Measurements from ENCODE around the gene RNF207.

RNF207 gene, protein sequence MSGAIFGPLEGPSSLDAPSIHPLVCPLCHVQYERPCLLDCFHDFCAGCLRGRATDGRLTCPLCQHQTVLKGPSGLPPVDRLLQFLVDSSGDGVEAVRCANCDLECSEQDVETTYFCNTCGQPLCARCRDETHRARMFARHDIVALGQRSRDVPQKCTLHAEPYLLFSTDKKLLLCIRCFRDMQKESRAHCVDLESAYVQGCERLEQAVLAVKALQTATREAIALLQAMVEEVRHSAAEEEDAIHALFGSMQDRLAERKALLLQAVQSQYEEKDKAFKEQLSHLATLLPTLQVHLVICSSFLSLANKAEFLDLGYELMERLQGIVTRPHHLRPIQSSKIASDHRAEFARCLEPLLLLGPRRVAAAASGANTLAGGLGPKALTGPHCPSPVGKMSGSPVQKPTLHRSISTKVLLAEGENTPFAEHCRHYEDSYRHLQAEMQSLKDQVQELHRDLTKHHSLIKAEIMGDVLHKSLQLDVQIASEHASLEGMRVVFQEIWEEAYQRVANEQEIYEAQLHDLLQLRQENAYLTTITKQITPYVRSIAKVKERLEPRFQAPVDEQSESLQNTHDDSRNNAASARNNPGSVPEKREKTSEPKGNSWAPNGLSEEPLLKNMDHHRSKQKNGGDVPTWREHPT

DNA sequence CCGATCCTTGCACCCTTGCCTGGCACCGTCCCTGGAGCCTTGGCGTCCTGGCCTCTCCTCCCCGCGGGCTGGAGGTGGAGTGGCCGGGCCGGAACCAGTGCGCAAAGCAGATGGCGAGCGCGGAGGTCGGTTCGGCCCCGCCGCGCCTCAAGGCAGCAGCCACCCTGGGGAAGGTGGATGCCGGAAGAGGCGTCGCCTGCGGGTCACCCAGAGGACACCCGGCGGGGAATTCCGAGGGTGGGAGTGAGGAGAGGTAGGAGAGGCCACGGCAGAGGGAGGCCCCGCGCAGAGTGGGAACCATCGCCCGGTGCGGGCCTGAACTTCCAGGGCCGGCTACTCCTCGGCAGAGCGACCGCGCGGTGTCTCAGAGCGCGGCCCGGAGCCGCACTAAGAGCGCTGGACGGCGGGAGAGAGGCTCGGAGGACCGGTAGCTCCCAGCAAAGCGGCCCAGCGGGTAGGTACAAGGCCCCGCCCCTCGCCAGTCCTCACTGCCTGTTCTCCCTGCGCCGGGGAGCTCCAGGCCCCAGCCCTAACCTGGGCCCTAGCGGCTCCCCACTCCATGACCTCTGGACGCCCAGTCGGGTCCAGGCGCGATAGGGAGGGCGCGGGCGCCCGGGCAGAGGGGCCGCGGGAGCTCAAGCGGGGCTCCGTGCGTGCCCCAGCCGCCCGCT is at the start of gene RNF207:
TSS of gene RNF207 (plus strand) at position 271 of the 671 bp plus-strand sequence. CDS start 417 bp downstream, outside the sequence.
- in situ Hi-C loops (cut with MboI; ENCODE audit: low sequenced_read_pairs) = no loop called here

DNA sequence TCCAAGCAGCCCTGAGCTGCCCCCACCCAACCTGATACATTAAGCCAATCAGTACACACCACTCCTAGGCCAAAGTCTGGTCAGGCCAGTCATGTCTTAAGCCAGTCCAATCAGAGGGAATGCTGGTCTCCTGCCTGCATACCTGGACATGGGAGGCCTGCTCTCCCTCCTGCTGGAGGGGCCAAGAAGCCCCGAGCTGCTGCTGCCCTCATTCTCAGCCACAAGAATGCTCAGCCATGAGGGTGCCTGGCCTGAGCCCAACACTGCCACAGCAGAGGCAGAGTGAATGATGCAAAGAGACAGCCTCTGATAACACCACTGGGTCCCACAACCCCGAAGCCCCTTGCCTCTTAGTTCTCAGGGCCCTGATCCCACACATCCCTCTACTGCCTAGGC is 48.8 kb upstream of the RNF207 start:
- in situ Hi-C loops (cut with MboI; ENCODE audit: low sequenced_read_pairs) = no loop called here

DNA sequence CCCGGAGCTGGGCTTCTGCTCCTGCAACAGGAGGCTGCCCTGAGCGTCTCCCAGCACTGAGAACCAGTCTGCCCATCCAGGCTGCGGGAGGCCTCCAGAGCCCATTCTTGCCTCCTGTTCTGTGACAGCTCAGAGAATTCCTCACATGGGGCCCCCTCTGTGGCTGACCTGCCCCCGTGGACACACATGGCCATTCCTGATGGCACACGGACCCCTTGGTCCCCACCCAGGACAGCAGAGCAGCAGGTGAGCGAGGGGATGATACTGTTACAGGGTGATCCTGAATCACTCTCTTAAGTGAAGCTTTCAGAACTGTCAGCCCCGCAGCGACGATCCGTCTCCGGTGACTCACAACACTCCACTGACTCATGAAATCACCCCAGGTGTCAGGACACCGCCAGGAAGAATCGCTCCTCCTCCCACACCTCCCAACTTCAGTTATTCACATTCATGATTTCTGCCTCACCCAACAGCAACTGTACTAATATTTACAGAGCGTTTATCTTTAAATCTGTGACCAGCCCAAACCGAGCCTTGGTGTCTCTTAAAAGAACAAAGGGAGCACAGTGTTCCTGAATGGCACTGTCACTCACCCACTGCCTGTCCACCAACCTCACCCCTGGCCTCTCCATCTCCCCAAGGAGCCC is 48.3 kb upstream of the RNF207 start:
- in situ Hi-C loops (cut with MboI; ENCODE audit: low sequenced_read_pairs) = no loop called here

DNA sequence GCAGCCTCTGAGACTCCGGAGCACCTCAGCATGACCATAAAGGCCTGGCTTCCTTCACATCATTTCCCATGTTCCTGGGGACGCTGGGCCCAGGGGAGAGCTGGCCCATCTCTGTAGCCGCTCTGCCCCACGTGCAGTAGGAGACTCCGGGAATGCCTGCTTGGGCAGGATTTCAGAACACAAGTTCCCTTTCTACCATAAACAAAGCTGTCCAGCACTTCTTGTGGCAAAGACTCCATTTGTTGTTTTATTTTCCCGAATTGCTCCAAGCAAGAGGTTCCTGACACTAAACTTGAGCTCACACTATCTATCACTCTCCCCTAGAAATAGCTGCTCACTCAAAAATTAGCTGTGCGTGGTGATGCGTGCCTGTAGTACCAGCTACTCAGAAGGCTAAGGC is 47.7 kb upstream of the RNF207 start:
- in situ Hi-C loops (cut with MboI; ENCODE audit: low sequenced_read_pairs) = no loop called here

DNA sequence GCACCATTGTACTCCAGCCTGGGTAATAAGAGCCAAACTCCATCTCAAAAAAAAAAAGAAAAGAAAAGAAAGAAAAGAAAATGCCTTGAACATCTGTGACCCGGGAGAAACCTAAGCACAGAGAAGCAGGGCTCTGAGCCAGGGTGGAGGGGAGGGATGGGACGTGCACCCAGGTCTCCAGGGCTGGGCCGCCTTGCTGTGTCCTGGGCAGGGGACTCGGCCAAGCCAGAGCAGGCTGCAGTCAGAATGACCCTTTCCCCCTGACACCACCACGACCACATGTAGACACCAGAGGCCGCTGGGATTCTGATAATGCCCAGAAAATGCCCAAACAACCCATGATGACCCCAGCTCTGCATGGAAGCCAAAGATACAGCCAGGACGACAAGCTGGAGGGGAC is 43.6 kb upstream of the RNF207 start:
- in situ Hi-C loops (cut with MboI; ENCODE audit: low sequenced_read_pairs) = no loop called here

DNA sequence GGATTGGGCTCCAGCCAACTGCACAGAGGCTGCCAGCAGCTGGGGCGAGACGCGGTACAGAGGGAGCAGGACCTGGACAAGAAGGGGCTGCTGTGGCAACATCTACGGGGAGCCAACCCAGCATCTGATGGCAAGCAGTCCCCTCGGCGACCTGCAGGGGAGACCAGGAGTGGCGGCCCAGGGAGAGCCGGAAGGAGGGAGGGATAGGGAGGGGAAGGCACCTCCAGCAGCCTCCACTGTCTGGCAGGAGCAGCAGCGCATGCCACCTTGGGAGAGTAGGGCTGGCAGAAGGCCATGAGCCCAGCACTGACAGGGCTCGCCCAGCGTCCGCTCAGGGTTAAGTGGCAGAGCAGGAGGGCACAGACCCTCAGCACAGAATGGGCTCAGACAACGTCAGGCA is 43.1 kb upstream of the RNF207 start:
- in situ Hi-C loops (cut with MboI; ENCODE audit: low sequenced_read_pairs) = no loop called here

DNA sequence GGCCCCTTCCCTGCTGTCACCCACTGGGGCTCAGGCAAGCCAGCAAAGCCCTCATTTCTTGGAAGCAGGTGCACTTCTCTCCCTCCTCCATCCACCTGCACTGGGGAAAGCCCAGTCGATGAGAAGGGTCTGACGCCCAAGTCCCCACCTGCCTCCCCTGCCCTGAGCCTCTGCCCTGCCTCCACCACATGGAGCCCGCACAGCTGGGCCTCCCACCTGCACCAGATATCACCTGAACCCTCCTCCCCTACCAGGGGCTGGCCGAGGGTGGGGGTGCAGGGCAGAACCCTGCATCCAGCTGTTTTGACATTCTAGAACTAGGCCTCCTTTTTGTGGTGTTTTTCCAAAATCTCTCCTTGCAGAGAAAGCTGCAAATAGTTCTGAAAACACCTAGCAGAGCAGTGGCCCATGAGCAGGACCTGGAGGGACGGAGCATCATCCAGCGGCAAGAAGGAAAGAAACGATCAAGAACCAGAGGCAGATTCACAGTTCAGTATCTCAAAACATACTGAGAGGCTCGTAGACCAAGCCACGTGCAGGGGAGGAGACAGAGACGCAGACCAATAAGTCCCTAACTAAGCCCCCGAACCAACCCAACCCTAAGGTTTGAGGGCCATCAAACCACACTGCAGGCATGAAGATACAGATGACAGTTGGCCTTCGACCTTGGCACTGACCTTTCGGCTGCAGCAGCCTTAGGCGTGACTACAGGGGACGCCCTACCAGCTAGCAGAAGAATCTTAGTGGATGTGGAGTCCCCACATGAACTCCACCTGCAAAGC is 42.5 kb upstream of the RNF207 start:
- in situ Hi-C loops (cut with MboI; ENCODE audit: low sequenced_read_pairs) = no loop called here

DNA sequence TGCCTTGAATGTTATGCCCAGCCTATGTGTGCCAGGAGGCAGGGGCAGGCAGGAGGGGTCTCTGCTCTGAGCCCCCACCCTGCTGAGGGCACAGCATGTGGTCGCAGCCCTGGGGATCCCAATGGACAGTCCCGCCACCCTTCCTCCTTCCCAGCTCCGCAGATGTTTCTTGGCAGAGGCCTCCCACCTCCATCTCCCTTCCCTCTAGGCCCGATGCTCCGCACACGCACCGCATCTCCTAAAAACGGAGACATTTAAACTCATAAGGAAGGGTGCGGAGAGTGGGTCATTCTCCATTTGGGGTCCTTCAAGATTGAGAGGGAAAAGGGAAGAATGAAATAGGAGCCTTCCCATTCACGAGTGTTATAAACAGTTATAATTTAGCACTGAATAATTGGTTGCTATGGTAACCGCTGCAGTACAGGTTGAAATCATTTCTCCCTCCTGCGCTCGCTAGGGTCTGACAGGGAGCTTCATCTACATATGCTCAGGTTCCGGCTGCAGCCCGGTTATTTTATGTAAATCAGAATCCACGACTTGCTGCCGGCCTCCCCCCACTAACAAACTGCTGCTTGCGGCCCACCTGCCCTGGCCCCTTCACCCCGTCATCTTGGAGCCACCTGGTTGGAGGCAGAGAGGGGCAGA is 41.8 kb upstream of the RNF207 start:
- in situ Hi-C loops (cut with MboI; ENCODE audit: low sequenced_read_pairs) = no loop called here

DNA sequence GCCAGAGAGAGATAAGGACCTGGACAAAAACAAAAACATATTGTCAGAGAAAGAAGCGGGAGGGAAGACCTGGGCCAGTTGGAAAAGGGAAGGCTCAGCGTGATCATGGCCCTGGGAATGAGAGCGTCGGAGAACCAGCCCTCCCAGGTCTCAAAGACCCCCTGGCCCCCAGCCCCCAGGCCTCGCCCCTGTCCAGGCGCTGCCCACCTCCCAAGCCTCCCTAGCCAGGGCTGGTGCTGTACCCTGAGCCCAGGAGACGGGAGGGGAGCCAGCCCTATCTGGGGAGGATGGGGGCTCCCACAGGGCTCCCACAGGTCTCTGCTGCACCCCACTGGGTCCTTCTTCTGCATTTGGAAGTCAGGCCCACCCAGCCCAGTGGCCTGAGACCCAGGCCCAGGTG is 40.9 kb upstream of the RNF207 start:
- in situ Hi-C loops (cut with MboI; ENCODE audit: low sequenced_read_pairs) = no loop called here

DNA sequence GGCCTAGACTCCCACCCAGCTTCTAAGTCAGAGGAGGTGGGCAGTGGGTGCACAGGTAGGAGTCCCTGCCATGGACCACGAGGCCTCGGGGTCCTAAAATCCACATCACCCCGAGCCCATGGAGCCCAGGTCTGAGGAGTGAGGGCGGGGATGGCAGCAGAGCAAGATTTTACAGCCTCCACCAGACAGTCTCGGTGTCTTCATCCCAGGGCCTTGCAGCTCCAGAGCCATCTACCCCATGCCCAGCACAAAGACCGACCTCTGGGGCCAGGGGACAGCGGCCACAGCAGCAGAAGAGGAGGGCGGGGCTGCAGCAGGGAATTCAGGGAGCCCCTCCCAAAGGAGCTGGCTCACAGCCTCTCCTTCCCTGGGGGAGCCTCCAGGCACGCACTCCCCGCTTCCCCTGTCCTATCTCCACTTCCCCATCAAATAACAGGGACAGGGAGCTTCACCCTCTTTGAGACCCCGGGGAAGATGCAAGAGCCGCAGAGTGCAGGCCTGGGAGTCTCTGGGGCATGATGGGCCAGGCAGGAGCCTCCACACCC is 40.4 kb upstream of the RNF207 start:
- in situ Hi-C loops (cut with MboI; ENCODE audit: low sequenced_read_pairs) = no loop called here

DNA sequence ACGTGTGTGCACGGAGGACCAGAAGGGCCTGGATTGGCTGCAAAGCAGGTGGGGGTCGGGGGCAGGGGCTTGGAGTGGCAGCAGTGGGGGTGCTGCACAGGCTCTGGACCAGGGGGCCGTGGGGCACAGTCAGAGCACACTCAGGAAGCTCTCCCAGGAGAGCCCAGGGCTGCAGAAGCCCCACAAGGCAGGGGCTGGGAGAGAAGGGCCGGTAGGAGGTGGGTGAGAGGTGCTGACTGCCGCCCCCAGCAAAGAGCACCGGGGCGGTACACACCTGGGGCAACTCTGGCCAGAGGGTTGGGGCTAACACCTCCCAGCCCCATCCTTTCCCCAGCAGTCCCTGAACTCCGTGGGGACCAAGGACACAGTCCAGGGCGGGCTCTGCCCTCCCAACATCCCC is 39.7 kb upstream of the RNF207 start:
- in situ Hi-C loops (cut with MboI; ENCODE audit: low sequenced_read_pairs) = no loop called here

DNA sequence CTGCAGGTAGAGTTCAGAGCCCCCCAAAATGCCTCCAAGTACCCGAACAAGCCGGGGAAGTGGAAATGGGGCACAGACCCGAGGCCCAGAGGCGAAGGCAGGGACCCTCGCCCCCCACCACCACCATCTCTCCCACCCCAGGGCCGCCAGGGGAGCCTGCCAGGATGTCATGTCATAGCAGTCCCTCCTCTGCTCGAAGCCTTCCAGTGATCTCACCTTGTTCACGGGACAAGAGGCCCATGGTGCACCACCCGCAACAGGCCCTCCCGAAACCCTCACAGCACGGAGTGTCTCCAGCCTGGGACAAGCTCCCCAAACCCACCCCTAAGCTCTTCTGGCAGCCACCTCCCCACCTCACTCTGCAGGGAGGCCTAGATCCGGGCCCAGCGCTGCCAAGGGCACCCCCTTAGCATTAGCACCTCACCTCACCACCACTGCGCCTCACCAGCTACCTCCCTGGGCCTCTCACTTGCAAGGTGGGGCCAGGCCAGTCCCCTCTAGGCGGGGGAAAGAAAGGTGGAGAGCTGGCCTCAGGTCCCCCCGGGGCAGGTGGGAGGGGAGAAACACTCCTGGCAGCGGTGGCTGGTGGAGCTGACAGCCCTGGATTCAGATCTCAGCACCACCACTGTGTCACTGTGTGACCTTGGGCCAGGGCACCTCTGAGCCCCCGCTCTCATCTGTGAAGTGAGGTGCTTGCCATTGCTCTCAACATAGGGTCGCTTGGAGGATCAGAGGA is 39.1 kb upstream of the RNF207 start:
- in situ Hi-C loops (cut with MboI; ENCODE audit: low sequenced_read_pairs) = no loop called here

DNA sequence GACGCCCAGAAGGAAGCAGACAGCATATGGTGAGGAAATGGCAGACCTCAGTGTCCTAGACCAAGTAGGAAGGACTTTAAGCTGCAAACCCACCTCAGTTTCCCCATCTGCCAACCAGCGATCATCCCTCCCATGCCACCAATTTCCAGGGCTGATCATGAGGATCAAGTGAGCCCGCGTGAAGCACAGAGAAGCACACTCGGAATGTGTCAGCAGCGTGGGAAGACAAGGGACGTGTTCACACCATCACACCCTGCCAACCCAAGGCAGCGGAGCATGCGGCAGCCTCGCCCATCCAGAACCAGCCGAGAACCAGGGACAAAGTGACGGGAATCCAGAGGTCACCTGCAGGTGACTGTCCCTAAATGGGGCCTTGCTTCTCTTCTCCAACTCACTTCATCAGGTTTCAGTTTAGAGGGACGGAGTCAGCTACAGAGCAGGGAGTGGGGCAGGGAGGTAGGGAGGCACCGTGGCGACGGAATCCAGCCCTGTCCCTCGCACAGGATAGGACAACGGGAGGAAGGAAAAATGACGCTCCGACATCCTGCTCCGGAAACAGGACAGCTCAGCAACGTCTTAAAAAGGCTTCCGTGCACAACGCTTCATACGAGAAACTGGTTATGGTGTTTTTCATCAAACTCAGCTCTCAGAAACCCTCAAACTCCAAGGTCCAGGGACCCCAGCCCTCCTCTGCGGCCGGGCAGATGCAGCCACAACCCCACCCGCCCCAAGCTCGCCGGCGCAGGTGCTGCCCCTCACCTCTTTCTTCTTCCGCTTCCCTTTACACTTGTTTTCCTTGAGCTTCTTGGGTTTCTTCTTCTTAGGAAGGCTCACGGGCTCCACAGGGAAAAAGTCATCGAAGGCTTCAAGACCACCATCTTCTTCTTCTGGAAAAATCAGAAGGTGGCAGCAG is 38.3 kb upstream of the RNF207 start:
- in situ Hi-C loops (cut with MboI; ENCODE audit: low sequenced_read_pairs) = no loop called here

DNA sequence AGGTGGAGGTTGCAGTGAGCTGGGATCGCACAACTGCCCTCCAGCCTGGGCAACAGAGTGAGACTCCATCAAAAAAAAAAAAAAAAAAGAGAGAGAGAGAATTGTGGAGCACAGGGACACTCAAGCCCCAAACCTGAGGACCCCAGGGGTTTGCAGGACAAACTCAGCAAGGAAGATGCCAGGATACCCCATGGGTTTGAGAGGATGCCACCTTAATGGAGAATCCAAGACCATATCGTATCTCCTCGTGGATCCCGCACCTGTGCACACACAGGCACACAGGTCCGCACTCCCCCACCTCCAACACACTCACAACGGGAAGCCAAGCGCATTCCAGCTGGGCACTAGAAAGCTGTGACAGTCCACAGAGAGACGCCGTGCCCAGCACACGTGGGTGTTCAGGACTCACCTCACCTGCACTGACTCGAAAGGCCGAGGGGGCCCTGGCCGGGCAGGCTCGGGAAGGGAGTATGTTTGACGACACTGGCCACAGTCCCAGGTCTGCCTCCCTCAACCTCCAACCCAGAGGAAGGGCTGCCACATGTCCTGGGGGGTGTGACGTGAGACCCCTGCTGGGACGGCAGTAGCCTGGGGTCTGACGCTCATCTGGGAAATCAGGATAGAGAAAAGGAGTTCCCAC is 36.9 kb upstream of the RNF207 start:
- in situ Hi-C loops (cut with MboI; ENCODE audit: low sequenced_read_pairs) = no loop called here

DNA sequence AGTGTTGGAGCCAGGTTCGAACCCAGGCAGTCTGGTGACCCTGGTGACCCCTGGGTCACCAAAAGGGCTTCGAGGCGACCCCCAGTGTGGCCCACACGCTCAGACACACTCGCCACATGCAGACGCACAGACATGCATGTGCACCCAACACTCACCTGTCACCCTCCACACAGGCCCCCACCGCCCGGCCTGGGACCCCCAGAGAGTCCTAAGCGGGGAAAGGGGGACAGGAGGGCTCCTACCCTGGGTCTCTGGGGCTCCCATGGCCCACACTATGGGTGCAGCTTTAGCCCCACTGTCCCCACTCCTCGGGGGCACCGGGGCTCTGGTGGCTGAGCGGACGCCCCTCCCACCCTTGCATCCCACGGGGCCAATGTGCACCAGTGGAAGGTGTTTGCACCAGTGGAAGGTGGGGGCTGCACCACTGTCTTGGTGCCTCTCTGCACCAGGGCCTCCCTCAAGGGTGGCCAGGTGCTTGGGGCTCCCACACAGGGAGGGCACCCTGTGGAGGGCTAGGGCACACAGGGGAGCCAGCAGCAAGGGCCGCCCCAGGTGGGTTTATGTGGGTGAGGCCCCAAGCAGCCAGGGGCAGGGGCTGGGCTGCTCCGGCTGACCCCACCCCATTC is 35.7 kb upstream of the RNF207 start:
- in situ Hi-C loops (cut with MboI; ENCODE audit: low sequenced_read_pairs) = no loop called here

DNA sequence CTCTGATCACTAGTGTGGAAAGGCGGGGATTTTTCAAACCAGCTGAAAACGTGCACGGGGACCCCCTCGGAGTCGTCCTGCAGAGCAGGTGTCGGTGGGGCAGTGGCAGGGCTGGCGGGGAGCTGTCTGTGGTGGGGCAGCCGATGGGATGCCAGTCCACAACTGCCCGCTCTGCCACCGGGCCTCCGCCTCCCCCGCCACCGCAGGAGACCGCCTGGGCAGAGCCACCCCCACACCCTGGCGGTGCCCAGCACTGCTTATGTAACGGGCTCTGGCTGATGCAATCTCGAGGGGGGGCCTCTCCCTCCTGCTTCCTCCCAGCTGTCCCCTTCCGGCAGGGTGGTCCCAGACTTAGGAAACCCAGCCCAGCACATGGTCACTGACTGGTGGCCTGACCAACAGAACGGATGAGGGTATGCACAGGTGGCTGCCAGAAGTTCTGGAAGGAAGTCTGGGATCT is 35.1 kb upstream of the RNF207 start:
- in situ Hi-C loops (cut with MboI; ENCODE audit: low sequenced_read_pairs) = no loop called here

DNA sequence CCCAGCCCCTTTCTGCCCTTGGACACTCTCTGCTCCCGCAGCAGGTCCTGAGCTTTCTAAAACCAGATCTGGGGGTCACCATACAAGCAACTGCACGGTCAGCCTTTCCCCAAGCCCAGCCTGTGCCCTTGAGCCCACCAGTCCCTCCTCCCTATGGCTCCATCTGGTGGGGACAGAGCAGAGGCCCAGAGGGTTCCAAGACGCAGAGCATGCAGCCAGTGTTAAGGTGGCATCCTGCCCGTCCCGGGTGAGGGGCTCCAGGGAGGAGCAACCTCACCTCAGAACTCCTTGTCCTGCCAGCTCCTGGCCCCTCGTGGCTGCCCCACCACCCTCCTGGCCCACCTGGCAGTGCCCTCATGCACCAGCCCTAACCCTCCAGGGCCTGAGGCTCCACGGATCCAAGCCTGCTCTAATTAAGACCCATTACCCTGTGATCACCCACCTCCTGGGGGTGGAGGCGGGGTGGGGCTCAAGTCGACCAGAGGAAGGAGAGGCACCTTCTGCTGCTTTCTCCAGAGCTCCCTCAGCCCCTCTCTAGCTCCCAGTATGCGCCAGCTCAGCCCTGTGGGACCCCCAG is 34.3 kb upstream of the RNF207 start:
- in situ Hi-C loops (cut with MboI; ENCODE audit: low sequenced_read_pairs) = no loop called here

All from HL-60/S4 treated with retinoic acid at 250 ng/mL for 4 days and 3 days (cell line).